ENCODE results near the gene MED13L. TPM values are rescaled to one million over a fixed set of nuclear protein-coding genes. Genes with fewer than 3 reads are reported as not detected.

The MED13L gene
- total RNA-seq, 1 donor from 2014 or later = 193 TPM

GRCh38 chr12:116127859-116128258 lies 149.6 kb downstream of the MED13L start:
- no peak for DNase-seq (ENCODE audit: low spot score)
- ATAC-seq = no peak
- intact Hi-C loops (cut with DNase I) = no loop called here

- ATAC-seq (peak; percentile 57), DNase-seq (ENCODE audit: low spot score) (no peak)
- intact Hi-C loops (cut with DNase I) = no loop called here
Observed at GRCh38 chr12:116126610-116127009, 150.9 kb downstream of the MED13L start.

GRCh38 chr12:116125956-116126566 lies 151.4 kb downstream of the MED13L start:
- no peak for DNase-seq (ENCODE audit: low spot score)
- intact Hi-C loops (cut with DNase I) = no loop called here
- ATAC-seq = no peak

- intact Hi-C loops (cut with DNase I) = no loop called here
- DNase-seq (ENCODE audit: low spot score) (no peak), ATAC-seq (no peak)
Observed at GRCh38 chr12:116125084-116125483, 152.4 kb downstream of the MED13L start.

- peak; percentile 60 for ATAC-seq
- no peak for DNase-seq (ENCODE audit: low spot score)
- intact Hi-C loops (cut with DNase I) = no loop called here
Observed at GRCh38 chr12:116123451-116124258, 153.8 kb downstream of the MED13L start.

- no peak for ATAC-seq
- intact Hi-C loops (cut with DNase I) = no loop called here
- no peak for DNase-seq (ENCODE audit: low spot score)
Observed at GRCh38 chr12:116122628-116123027, 154.9 kb downstream of the MED13L start.

GRCh38 chr12:116121453-116121871 lies 156.0 kb downstream of the MED13L start:
- intact Hi-C loops (cut with DNase I) = no loop called here
- ATAC-seq (peak; percentile 74), DNase-seq (ENCODE audit: low spot score) (no peak)

GRCh38 chr12:116116650-116117424 lies 160.7 kb downstream of the MED13L start:
- no peak for DNase-seq (ENCODE audit: low spot score)
- ATAC-seq = no peak
- intact Hi-C loops (cut with DNase I) = no loop called here

GRCh38 chr12:116113398-116114130 lies 163.9 kb downstream of the MED13L start:
- no peak for ATAC-seq
- intact Hi-C loops (cut with DNase I) = no loop called here
- no peak for DNase-seq (ENCODE audit: low spot score)

- ATAC-seq = no peak
- DNase-seq (ENCODE audit: low spot score) = no peak
- intact Hi-C loops (cut with DNase I) = no loop called here
Observed at GRCh38 chr12:116106870-116107269, 170.6 kb downstream of the MED13L start.

GRCh38 chr12:116104167-116104767 lies 173.2 kb downstream of the MED13L start:
- intact Hi-C loops (cut with DNase I) = no loop called here
- DNase-seq (ENCODE audit: low spot score) (no peak), ATAC-seq (no peak)

GRCh38 chr12:116101991-116102390 lies 175.5 kb downstream of the MED13L start:
- intact Hi-C loops (cut with DNase I) = no loop called here
- ATAC-seq (no peak), DNase-seq (ENCODE audit: low spot score) (no peak)

- intact Hi-C loops (cut with DNase I) = no loop called here
- no peak for DNase-seq (ENCODE audit: low spot score)
- ATAC-seq = no peak
Observed at GRCh38 chr12:116099652-116100432, 177.7 kb downstream of the MED13L start.

- intact Hi-C loops (cut with DNase I) = no loop called here
- ATAC-seq (no peak), DNase-seq (ENCODE audit: low spot score) (no peak)
Observed at GRCh38 chr12:116096874-116097273, 180.6 kb downstream of the MED13L start.

- ATAC-seq (no peak), DNase-seq (ENCODE audit: low spot score) (no peak)
- intact Hi-C loops (cut with DNase I) = no loop called here
Observed at GRCh38 chr12:116094475-116094874, 183.0 kb downstream of the MED13L start.

GRCh38 chr12:116093915-116094314 lies 183.6 kb downstream of the MED13L start:
- intact Hi-C loops (cut with DNase I) = no loop called here
- ATAC-seq (no peak), DNase-seq (ENCODE audit: low spot score) (no peak)

- DNase-seq (ENCODE audit: low spot score) (no peak), ATAC-seq (no peak)
- intact Hi-C loops (cut with DNase I) = no loop called here
Observed at GRCh38 chr12:116092776-116093175, 184.7 kb downstream of the MED13L start.

GRCh38 chr12:116092162-116092561 lies 185.3 kb downstream of the MED13L start:
- DNase-seq (ENCODE audit: low spot score) (no peak), ATAC-seq (no peak)
- intact Hi-C loops (cut with DNase I) = no loop called here

All from sciatic nerve (tissue), 2 donors.